ENCODE measurements around the gene ITGB4.

GRCh38 chr17:75764711-75765421 lies 43.6 kb downstream of the ITGB4 start, which contains the start of gene GALK1:
- TF ChIP-seq POLR2A (IDR thresholded peaks at IDR 0.05): no peak
- TF ChIP-seq, protein P1, sequence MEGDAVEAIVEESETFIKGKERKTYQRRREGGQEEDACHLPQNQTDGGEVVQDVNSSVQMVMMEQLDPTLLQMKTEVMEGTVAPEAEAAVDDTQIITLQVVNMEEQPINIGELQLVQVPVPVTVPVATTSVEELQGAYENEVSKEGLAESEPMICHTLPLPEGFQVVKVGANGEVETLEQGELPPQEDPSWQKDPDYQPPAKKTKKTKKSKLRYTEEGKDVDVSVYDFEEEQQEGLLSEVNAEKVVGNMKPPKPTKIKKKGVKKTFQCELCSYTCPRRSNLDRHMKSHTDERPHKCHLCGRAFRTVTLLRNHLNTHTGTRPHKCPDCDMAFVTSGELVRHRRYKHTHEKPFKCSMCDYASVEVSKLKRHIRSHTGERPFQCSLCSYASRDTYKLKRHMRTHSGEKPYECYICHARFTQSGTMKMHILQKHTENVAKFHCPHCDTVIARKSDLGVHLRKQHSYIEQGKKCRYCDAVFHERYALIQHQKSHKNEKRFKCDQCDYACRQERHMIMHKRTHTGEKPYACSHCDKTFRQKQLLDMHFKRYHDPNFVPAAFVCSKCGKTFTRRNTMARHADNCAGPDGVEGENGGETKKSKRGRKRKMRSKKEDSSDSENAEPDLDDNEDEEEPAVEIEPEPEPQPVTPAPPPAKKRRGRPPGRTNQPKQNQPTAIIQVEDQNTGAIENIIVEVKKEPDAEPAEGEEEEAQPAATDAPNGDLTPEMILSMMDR (IDR thresholded peaks at IDR 0.05): no peak
